GM12874 (cell line): ENCODE results near the gene SH2D3C.

Experiments used
- CTCF ChIP-seq: IDR thresholded peaks from 2 replicates; pipeline ENCODE4 v1.5.1; 2011; ENCODE audit warnings: low read depth, mild to moderate bottlenecking, control low read depth, low read length, moderate library complexity; ENCODE audit not compliant: insufficient read depth

Gene SH2D3C

GRCh38 chr9:127690735-127691134, 87.7 kb downstream of the SH2D3C start:
- TF ChIP-seq CTCF: no peak

- TF ChIP-seq CTCF: no peak
These were observed 89.0 kb downstream of the SH2D3C start for GRCh38 chr9:127689329-127690000.
